NT2/D1 (cell line): Measurements from ENCODE around the gene CGNL1.

Experiments used
- SUZ12 ChIP-seq: IDR thresholded peaks from 2 replicates; pipeline ENCODE4 v1.6.1; 2011; ENCODE audit not compliant: insufficient read length, insufficient read depth; ENCODE audit errors: extremely low read depth
- YY1 ChIP-seq: IDR thresholded peaks from 2 replicates; pipeline ENCODE4 v1.6.1; 2011; ENCODE audit not compliant: insufficient read length, insufficient read depth
- ZNF274 ChIP-seq: IDR thresholded peaks from 2 replicates; pipeline ENCODE4 v1.6.1; 2011; ENCODE audit warnings: mild to moderate bottlenecking, low read depth, low read length

DNA sequence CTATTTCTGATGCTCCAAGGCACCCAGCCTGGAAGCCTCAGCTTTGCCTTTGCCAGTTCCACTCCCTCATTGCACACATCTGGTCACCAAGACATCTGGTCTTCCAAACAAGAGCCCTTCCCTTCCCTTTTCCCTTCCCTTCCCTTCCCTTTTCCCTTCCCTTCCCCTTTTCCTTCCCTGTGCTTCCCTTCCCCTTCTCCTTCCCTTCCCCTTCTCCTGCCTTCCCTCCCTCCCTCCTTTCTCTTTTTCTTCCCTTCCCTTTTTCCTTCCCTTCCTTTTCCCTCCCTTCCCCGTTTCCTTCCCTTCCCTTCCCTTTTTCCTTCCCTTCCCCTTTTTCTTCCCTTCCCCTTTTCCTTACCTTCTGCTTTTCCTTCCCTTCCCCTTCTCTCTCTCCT lies 2.4 kb upstream of the CGNL1 start:
- TF ChIP-seq YY1, result no peak
- TF ChIP-seq ZNF274, result no peak
- no peak for TF ChIP-seq SUZ12
